ENCODE results near the gene IAPP.
"Not testable (repeated sequence)": the region's sequence is repeated elsewhere in the genome, so short reads cannot be mapped to it uniquely, and the experiment has no call there.

IAPP gene

GRCh38 chr12:21370845-21371449 lies 1.8 kb upstream of the IAPP start:
- in situ Hi-C loops (cut with MboI; ENCODE audit: low sequenced_read_pairs) = no loop called here

DNA sequence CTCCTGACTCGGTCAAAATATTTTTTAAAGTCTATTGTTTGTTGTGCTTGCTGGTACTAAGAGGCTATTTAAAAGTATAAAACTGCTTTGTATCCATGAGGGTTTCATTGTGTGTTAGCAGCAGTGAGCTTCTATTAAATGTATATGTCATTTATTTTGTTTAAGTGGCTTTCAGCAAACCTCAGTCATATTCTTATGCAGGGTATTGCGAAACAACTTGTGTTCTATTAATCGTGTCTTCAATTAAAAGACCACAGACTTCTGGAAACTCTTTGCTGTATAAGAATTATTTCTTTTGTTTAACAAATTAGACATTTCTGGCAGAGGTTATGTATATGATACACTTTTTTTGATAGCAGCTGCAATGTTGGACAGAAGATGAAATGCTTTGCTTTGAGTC lies 6.5 kb downstream of the IAPP start:
- in situ Hi-C loops (cut with MboI; ENCODE audit: low sequenced_read_pairs) = no loop called here

- in situ Hi-C loops (cut with MboI; ENCODE audit: low sequenced_read_pairs) = not testable (repeated sequence)
Observed at GRCh38 chr12:21381320-21381719, 8.6 kb downstream of the IAPP start.

GRCh38 chr12:21384261-21384660 lies 11.6 kb downstream of the IAPP start:
- in situ Hi-C loops (cut with MboI; ENCODE audit: low sequenced_read_pairs) = no loop called here

- in situ Hi-C loops (cut with MboI; ENCODE audit: low sequenced_read_pairs) = no loop called here
Observed at GRCh38 chr12:21387174-21387573, 14.5 kb downstream of the IAPP start.

GRCh38 chr12:21392384-21392783 lies 19.7 kb downstream of the IAPP start:
- in situ Hi-C loops (cut with MboI; ENCODE audit: low sequenced_read_pairs) = no loop called here

- in situ Hi-C loops (cut with MboI; ENCODE audit: low sequenced_read_pairs) = not testable (repeated sequence)
Observed at GRCh38 chr12:21394828-21395626, 22.3 kb downstream of the IAPP start.

- in situ Hi-C loops (cut with MboI; ENCODE audit: low sequenced_read_pairs) = no loop called here
Observed at GRCh38 chr12:21413369-21414277, 40.9 kb downstream of the IAPP start.

DNA sequence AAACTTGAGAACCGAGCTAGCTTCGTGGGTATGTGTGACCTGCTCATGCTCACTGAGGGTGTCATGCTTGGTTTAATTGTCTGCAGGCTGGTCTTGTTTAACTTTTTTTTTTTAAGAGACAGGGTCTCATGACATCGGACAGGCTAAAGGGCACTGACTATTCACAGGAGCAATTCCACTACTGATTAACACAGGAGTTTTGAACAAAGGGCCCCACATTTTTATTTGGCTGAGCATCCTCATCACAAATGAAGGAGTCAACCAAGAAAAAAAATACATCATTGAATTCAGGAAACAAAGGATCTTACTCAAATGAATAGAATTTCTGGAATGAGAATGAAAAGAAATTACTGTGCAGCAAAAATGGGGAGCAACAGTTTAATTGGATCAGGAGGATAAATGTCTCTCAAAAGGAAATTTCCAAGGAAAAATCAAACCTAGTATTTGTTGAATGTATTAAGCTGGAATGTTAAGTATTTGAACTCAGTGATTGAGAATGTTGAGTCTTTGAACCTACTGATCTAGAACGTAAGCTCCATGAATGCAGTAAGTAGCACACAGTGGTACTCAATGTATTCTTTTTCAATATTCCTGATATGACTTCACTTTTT lies 43.9 kb downstream of the IAPP start:
- in situ Hi-C loops (cut with MboI; ENCODE audit: low sequenced_read_pairs) = no loop called here

DNA sequence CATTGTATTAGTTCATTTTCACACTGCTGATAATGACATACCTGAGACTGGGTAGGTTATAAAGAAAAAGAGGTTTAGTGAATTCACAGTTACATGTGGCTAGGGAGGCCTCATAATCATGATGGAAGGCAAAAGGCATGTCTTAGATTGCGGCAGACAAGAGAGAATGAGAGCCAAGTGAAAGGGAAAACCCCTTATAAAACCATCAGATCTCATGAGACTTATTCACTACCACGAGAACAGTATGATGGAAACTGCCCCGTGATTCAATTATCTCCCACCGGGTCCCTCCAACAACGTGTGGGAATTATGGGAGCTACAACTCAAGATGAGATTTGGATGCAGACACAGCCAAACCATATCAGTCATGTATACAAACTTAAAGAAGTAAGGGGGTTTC lies 45.7 kb downstream of the IAPP start:
- in situ Hi-C loops (cut with MboI; ENCODE audit: low sequenced_read_pairs) = not testable (repeated sequence)

- in situ Hi-C loops (cut with MboI; ENCODE audit: low sequenced_read_pairs) = not testable (repeated sequence)
Observed at GRCh38 chr12:21419009-21419699, 46.5 kb downstream of the IAPP start.

DNA sequence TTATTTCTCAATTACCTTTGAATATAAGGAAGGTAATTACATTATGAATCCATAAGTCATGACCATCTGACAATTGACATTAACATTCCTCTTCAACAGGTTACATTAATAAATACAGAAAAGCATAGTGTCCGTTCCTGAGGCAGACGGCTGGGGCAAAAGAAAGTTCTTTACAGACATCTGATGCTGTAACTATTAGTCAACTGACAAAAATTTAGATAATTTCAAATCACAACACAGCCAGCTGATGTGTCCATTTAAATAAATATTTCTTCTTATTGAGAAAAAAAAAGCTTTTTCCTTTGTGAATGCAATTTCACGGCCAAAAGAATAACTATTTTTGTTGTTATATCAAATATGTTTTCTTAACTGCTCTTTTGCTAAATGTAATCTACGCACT lies 55.5 kb downstream of the IAPP start:
- in situ Hi-C loops (cut with MboI; ENCODE audit: low sequenced_read_pairs) = no loop called here
